DND-41 (cell line): Measurements from ENCODE around the gene DDX52.

Source experiments
- CTCF ChIP-seq: IDR thresholded peaks from 2 replicates; pipeline ENCODE4 v1.5.1; 2012; ENCODE audit warnings: borderline replicate concordance, low read length, moderate library complexity, mild to moderate bottlenecking; ENCODE audit not compliant: poor library complexity, severe bottlenecking; ENCODE audit errors: extremely low read depth
- EZH2 ChIP-seq: IDR thresholded peaks from 3 replicates; pipeline ENCODE4 v1.6.1; 2012; ENCODE audit warnings: borderline replicate concordance, low read depth, mild to moderate bottlenecking, moderate library complexity, low read length, inconsistent platforms; ENCODE audit not compliant: severe bottlenecking

GRCh38 chr17:37683454-37683984 is 40.3 kb upstream of the DDX52 start:
- no peak for TF ChIP-seq CTCF
- TF ChIP-seq EZH2, result no peak
